GM06990 (cell line): ENCODE measurements around the gene PCNX3.

ENCODE experiments used
- DNase-seq: peaks from one replicate; pipeline ENCODE4 v3.0.0-alpha.2; 2011; ENCODE audit not compliant: insufficient read length; ENCODE audit errors: extremely low read depth
- H3K27me3 ChIP-seq: replicated peaks from 2 replicates; pipeline ENCODE4 v1.6.0; 2011; ENCODE audit warnings: low read length; ENCODE audit not compliant: control insufficient read depth, insufficient read depth
- H3K36me3 ChIP-seq: 2 replicates; pipeline ENCODE4 v1.5.1; 2011; ENCODE audit warnings: low read length; ENCODE audit not compliant: control insufficient read depth, insufficient read depth
- H3K4me3 ChIP-seq: replicated peaks from 2 replicates; pipeline ENCODE4 v1.5.1; 2011; ENCODE audit warnings: low read depth, mild to moderate bottlenecking, control low read depth, low read length
- CTCF ChIP-seq: IDR thresholded peaks from 2 replicates; pipeline ENCODE4 v1.5.1; 2011; ENCODE audit warnings: low read length, control low read depth, mild to moderate bottlenecking, inconsistent platforms; ENCODE audit not compliant: insufficient read depth, poor library complexity, severe bottlenecking

Gene PCNX3

DNA sequence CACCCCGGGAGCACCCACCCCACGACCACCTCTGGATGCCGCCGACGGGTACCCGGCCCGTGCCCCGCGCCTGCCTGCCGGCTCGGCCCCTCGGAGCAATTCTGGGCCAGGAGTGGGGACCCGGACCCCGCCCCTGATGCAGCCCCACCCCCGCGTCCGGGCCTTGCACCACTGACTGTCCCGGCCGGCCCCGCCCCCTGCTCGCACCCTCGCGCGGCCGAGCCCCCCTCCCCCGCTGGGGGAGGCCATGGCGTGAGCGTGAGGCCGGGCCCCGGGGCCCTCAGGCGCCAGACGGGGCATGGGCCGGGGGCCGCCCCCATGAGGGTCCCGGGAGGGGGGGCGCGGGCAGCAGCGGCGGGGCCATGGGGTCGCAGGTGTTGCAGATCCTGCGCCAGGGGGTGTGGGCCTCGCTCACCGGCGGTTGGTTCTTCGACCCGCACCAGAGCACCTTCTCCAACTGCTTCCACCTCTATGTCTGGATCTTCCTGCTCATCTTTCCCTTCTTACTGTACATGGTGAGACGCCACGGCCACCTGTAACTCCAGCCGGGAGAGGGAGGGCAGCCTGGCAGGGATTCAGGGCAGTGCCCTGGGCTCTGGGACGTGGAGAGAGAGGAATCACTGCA lies 486 bp downstream of the PCNX3 start:
- no peak for TF ChIP-seq CTCF
- no peak for DNase-seq
- H3K27me3 ChIP-seq: no peaks in the 10 kb centered on the region
- H3K4me3 ChIP-seq: peak overlapping the region; percentile 84
- H3K36me3 ChIP-seq: peaks cover 34% of the 10 kb centered on the region

DNA sequence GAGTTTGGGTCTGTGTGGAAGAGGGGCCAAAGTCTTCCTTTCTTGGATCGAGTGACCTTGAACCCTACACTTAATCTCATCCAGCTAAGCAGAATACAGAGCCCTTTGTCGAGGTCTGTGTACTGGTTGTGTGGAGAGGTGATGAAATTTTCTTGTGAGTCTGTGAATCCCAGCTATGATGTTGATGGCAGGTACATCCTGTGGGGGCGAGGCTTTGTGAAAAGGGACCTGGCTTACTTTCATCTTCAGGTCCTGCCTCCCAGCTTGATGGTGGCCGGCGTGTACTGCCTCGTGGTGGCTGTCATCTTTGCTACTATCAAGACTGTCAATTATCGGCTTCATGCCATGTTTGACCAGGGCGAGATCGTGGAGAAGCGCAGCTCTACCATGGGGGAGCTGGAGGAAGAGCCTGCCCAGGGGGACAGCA lies 1.0 kb downstream of the PCNX3 start:
- H3K27me3 ChIP-seq: no peaks in the 10 kb centered on the region
- peak overlapping the region; percentile 84 for H3K4me3 ChIP-seq
- H3K36me3 ChIP-seq: peaks cover 36% of the 10 kb centered on the region
- TF ChIP-seq CTCF: no peak
- no peak for DNase-seq

- no peak for TF ChIP-seq CTCF
- H3K36me3 ChIP-seq: peaks cover 40% of the 10 kb centered on the region
- H3K27me3 ChIP-seq: no peaks in the 10 kb centered on the region
- DNase-seq: no peak
- H3K4me3 ChIP-seq: peak overlapping the region; percentile 84
Observed at GRCh38 chr11:65617136-65617850, 1.7 kb downstream of the PCNX3 start.

- DNase-seq: no peak
- Histone ChIP-seq H3K27me3 (no peaks in the 10 kb centered on the region), H3K36me3 (peaks cover 43% of the 10 kb centered on the region), H3K4me3 (no peak overlapping the region)
- no peak for TF ChIP-seq CTCF
Observed at GRCh38 chr11:65617990-65618751, 2.6 kb downstream of the PCNX3 start.

- no peak for TF ChIP-seq CTCF
- H3K4me3 ChIP-seq: no peak overlapping the region
- H3K36me3 ChIP-seq: peaks cover 45% of the 10 kb centered on the region
Observed at GRCh38 chr11:65618763-65619162, 3.2 kb downstream of the PCNX3 start.

More at GRCh38 chr11:65618763-65619162, 3.2 kb downstream of the PCNX3 start:
- H3K27me3 ChIP-seq: no peaks in the 10 kb centered on the region
- DNase-seq: no peak
